Endodermal cell (in vitro differentiated cells): Measurements from ENCODE around the gene MKRN2OS. TPM values are rescaled to one million over a fixed set of nuclear protein-coding genes. Genes with fewer than 3 reads are reported as not detected.

ENCODE experiments used
- DNase-seq: peaks from one replicate; pipeline ENCODE4 v3.0.0-alpha.2; 2017
- H3K27ac ChIP-seq: 2 replicates; pipeline ENCODE4 v1.5.1; 2013; ENCODE audit warnings: mild to moderate bottlenecking, low read depth, low read length, moderate library complexity
- H3K27me3 ChIP-seq: 2 replicates; pipeline ENCODE4 v1.6.1; 2013; ENCODE audit warnings: mild to moderate bottlenecking, low read length, moderate library complexity; ENCODE audit not compliant: insufficient read depth, control insufficient read depth, poor library complexity, severe bottlenecking
- H3K36me3 ChIP-seq: 2 replicates; pipeline ENCODE4 v1.7.0; 2013; ENCODE audit warnings: mild to moderate bottlenecking, low read length, moderate library complexity; ENCODE audit not compliant: control insufficient read depth, insufficient read depth
- H3K4me1 ChIP-seq: one replicate; pipeline ENCODE4 v1.7.0; 2013; ENCODE audit warnings: low read length; ENCODE audit not compliant: control insufficient read depth, insufficient read depth
- H3K4me3 ChIP-seq: 2 replicates; pipeline ENCODE4 v1.5.1; 2013; ENCODE audit warnings: mild to moderate bottlenecking, low read length, moderate library complexity
- H3K9ac ChIP-seq: 2 replicates; pipeline ENCODE4 v1.6.1; 2013; ENCODE audit warnings: mild to moderate bottlenecking, low read length, moderate library complexity; ENCODE audit not compliant: poor library complexity, severe bottlenecking; ENCODE audit errors: extremely low read depth
- H3K9me3 ChIP-seq: 2 replicates; pipeline ENCODE4 v1.6.1; 2013; ENCODE audit warnings: mild to moderate bottlenecking, low read length, moderate library complexity; ENCODE audit not compliant: control insufficient read depth
- H3K27ac Mint-ChIP-seq: 2 replicates; pipeline ENCODE4 v1.8.0; 2020; ENCODE audit warnings: mixed read lengths
- H3K27me3 Mint-ChIP-seq: 2 replicates; pipeline ENCODE4 v1.8.0; 2021; ENCODE audit warnings: mild to moderate bottlenecking, mixed read lengths; ENCODE audit not compliant: insufficient read depth
- H3K36me3 Mint-ChIP-seq: 2 replicates; pipeline ENCODE4 v1.8.0; 2020; ENCODE audit warnings: low read depth, mixed read lengths
- H3K4me1 Mint-ChIP-seq: 2 replicates; pipeline ENCODE4 v1.8.0; 2020; ENCODE audit warnings: mixed read lengths
- H3K4me3 Mint-ChIP-seq: 2 replicates; pipeline ENCODE4 v1.8.0; 2020; ENCODE audit warnings: mild to moderate bottlenecking, moderate library complexity, mixed read lengths
- H3K9me3 Mint-ChIP-seq: 2 replicates; pipeline ENCODE4 v1.8.0; 2020; ENCODE audit warnings: mild to moderate bottlenecking, mixed read lengths
- CTCF ChIP-seq: fragments of 200-600 bp; sonication (generic); conservative IDR thresholded peaks from 2 replicates; pipeline ENCODE4 v1.5.0; 2021; ENCODE audit warnings: antibody characterized with exemption, mild to moderate bottlenecking
- WGBS, 2 experiments: methylation state at CpG; one replicate each; pipeline versions ENCODE4 v1.1.5 to v1.1.7; 2013; ENCODE audit warnings: missing lambda C conversion rate in 2 of 2, mixed read lengths in 1 of 2; ENCODE audit not compliant: insufficient coverage in 1 of 2, insufficient read length in 1 of 2; 5-methylcytosine and 5-hydroxymethylcytosine counted together
- total RNA-seq, 2 donors: library from RNA; stranded (reverse); fragmentation: NEBNext Ultra II Directional in 1 of 2; extraction: Animal tissue kit (Norgen Biotek cat#: 25700) in 1 of 2; gene quantifications; 2 replicates in 1 of 2; 3 replicates in 1 of 2; pipeline ENCODE4 v1.2.1, GENCODE V29; 2021

The MKRN2OS gene
- total RNA-seq, 2 donors from 2014 or later: 0.84 TPM; not detected in 1

DNA sequence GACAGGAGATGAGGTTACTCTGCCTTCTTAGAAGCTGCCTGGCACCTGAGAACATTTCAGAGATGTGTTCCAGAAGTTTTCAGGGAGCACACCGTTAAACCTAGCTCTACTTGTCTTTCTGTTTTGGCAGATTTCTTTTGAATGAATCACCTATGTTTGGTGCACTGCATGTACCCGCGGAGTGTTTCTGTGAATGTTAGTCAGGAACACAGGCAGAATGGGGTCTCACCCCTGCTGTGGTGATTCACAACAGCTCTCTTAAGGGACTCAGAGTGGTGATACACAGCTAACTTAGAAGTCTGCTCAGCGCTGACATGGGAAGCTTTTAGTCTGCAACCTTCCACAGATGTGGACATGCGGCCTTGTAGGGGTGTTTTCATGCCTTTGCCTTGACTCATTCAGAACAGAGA lies 37.0 kb downstream of the MKRN2OS start:
- peak overlapping the region; percentile 36 for H3K27ac ChIP-seq
- H3K9me3 ChIP-seq: no peaks in the 10 kb centered on the region
- peak; percentile 81 for DNase-seq
- peaks cover 9% of the 10 kb centered on the region for H3K4me1 Mint-ChIP-seq
- H3K4me3 ChIP-seq: no peak overlapping the region
- no peaks in the 10 kb centered on the region for H3K27me3 Mint-ChIP-seq
- no peak overlapping the region for H3K27ac Mint-ChIP-seq
- H3K9me3 Mint-ChIP-seq: no peaks in the 10 kb centered on the region
- 63 to 74% methylated on average over 5 of the region's 5 CpGs for WGBS, 2 experiments
- no peak overlapping the region for H3K4me3 Mint-ChIP-seq
- H3K4me1 ChIP-seq: peaks cover 4% of the 10 kb centered on the region
- peaks cover 14% of the 10 kb centered on the region for H3K36me3 ChIP-seq
- peaks cover 37% of the 10 kb centered on the region for H3K36me3 Mint-ChIP-seq
- no peak overlapping the region for H3K9ac ChIP-seq
- H3K27me3 ChIP-seq: no peaks in the 10 kb centered on the region
- TF ChIP-seq CTCF: no peak

DNA sequence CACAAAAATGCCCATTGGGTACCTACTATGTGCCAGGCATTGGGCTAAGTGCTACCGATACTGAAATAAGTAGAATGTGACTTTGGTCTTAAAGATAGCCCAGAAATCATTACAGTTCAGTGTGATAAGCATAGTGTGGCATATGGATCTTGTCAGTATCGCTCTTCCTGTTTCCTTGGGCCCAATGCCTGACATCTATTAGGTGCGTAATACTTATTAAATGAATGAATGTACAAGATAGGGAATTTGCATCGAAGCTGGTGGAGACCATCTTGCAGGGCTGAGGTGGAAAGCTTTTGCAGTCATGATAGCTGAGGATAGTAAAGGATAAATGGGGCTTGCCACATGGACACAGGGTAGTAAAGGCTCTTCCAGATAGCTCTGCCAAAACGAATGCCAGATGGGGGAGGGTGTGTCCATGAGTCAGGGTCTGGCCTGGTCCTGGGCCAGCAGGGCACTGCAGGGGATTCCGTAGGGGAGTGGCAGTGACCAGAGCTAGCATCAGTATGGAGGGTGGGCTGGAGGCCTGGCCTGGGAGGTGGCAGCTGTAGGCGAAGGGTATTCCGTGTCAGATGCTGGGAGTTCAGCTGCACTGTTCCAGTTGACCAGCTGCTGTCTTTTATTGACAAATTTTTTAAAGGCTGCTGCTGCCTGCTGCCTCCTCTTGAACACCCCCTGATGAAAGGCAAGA lies 37.6 kb downstream of the MKRN2OS start:
- Histone ChIP-seq H3K27ac (peak overlapping the region; percentile 36), H3K36me3 (peaks cover 14% of the 10 kb centered on the region), H3K4me1 (peaks cover 4% of the 10 kb centered on the region), H3K4me3 (no peak overlapping the region), H3K9me3 (no peaks in the 10 kb centered on the region), H3K9ac (no peak overlapping the region), H3K27me3 (no peaks in the 10 kb centered on the region)
- no peak for TF ChIP-seq CTCF
- Mint-ChIP-seq H3K27me3 (no peaks in the 10 kb centered on the region), H3K4me3 (no peak overlapping the region), H3K4me1 (peaks cover 9% of the 10 kb centered on the region), H3K27ac (no peak overlapping the region), H3K9me3 (no peaks in the 10 kb centered on the region), H3K36me3 (peaks cover 40% of the 10 kb centered on the region)
- DNase-seq: peak; percentile 52
- WGBS, 2 experiments: 86 to 93% methylated on average over 6 to 8 of the region's 8 CpGs

DNA sequence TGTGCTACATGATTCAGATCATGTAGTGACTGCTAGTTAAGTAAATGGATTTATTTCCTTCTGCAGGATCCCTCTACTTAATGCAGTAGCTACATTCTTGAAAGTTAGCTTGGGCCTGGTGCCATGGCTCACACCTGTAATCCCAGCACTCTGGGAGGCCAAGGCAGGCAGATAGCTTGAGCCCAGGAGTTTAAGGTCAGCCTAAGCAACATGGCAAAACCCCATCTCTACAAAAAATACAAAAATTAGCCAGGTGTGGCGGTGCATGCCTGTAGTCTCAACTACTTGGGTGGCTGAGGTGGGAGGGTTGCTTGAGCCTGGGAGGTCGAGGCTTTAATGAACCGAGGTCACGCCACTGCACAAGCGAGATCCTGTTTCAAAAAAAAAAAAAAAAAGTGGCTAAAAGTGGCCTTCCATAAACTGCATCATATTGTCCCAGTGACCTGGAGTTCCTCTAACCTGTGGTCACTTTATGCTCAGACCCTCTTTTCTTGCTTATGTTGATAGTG lies 39.0 kb downstream of the MKRN2OS start:
- no peaks in the 10 kb centered on the region for H3K9me3 ChIP-seq
- no peaks in the 10 kb centered on the region for H3K27me3 Mint-ChIP-seq
- H3K36me3 ChIP-seq: peaks cover 17% of the 10 kb centered on the region
- no peak overlapping the region for H3K4me3 ChIP-seq
- no peak overlapping the region for H3K27ac Mint-ChIP-seq
- peaks cover 4% of the 10 kb centered on the region for H3K4me1 ChIP-seq
- no peak for DNase-seq
- peaks cover 9% of the 10 kb centered on the region for H3K4me1 Mint-ChIP-seq
- no peak for TF ChIP-seq CTCF
- H3K36me3 Mint-ChIP-seq: peaks cover 46% of the 10 kb centered on the region
- H3K27ac ChIP-seq: no peak overlapping the region
- no peak overlapping the region for H3K4me3 Mint-ChIP-seq
- H3K9me3 Mint-ChIP-seq: no peaks in the 10 kb centered on the region
- H3K9ac ChIP-seq: no peak overlapping the region
- H3K27me3 ChIP-seq: no peaks in the 10 kb centered on the region
- WGBS, 2 experiments: 99 to 100% methylated on average over 3 to 5 of the region's 5 CpGs
